ENCODE results near the gene RAD50.

The RAD50 gene

GRCh38 chr5:132635873-132636272 is 79.1 kb downstream of the RAD50 start:
- peaks cover 66% of the 10 kb centered on the region for H3K4me1 Mint-ChIP-seq
- H3K9me3 Mint-ChIP-seq, result no peaks in the 10 kb centered on the region
- H3K27ac Mint-ChIP-seq, result peak overlapping the region; percentile 80
- peaks cover 44% of the 10 kb centered on the region for H3K36me3 Mint-ChIP-seq (ENCODE audit: low read depth)
- DNase-seq (no peak), ATAC-seq (peak; percentile 79)
- peak overlapping the region; percentile 10 for H3K4me3 Mint-ChIP-seq
- no peaks in the 10 kb centered on the region for H3K27me3 Mint-ChIP-seq

- no peaks in the 10 kb centered on the region for H3K27me3 Mint-ChIP-seq
- H3K27ac Mint-ChIP-seq, result no peak overlapping the region
- ATAC-seq, result no peak
- H3K4me3 Mint-ChIP-seq, result no peak overlapping the region
- no peak for DNase-seq
- no peaks in the 10 kb centered on the region for H3K9me3 Mint-ChIP-seq
- H3K4me1 Mint-ChIP-seq, result peaks cover 75% of the 10 kb centered on the region
- peaks cover 46% of the 10 kb centered on the region for H3K36me3 Mint-ChIP-seq (ENCODE audit: low read depth)
These were observed 80.5 kb downstream of the RAD50 start for GRCh38 chr5:132637241-132637640.

- Mint-ChIP-seq H3K36me3 (ENCODE audit: low read depth) (peaks cover 54% of the 10 kb centered on the region), H3K27me3 (no peaks in the 10 kb centered on the region), H3K4me1 (peaks cover 83% of the 10 kb centered on the region), H3K4me3 (no peak overlapping the region), H3K9me3 (no peaks in the 10 kb centered on the region), H3K27ac (peak overlapping the region; percentile 80)
- ATAC-seq (peak; percentile 64), DNase-seq (peak; percentile 26)
These were observed 82.9 kb downstream of the RAD50 start for GRCh38 chr5:132639706-132640130.

- H3K27ac Mint-ChIP-seq, result peak overlapping the region; percentile 80
- H3K4me3 Mint-ChIP-seq, result no peak overlapping the region
- H3K27me3 Mint-ChIP-seq, result no peaks in the 10 kb centered on the region
- DNase-seq (no peak), ATAC-seq (no peak)
- peaks cover 75% of the 10 kb centered on the region for H3K4me1 Mint-ChIP-seq
- peaks cover 55% of the 10 kb centered on the region for H3K36me3 Mint-ChIP-seq (ENCODE audit: low read depth)
- no peaks in the 10 kb centered on the region for H3K9me3 Mint-ChIP-seq
These were observed 83.8 kb downstream of the RAD50 start for GRCh38 chr5:132640613-132641012.

- H3K4me3 Mint-ChIP-seq, result no peak overlapping the region
- H3K27ac Mint-ChIP-seq, result peak overlapping the region; percentile 80
- ATAC-seq (peak; percentile 83), DNase-seq (peak; percentile 34)
- no peaks in the 10 kb centered on the region for H3K27me3 Mint-ChIP-seq
- peaks cover 56% of the 10 kb centered on the region for H3K36me3 Mint-ChIP-seq (ENCODE audit: low read depth)
- H3K4me1 Mint-ChIP-seq, result peaks cover 68% of the 10 kb centered on the region
- H3K9me3 Mint-ChIP-seq, result no peaks in the 10 kb centered on the region
These were observed 84.5 kb downstream of the RAD50 start for GRCh38 chr5:132641241-132641723.

- ATAC-seq (peak; percentile 26), DNase-seq (no peak)
- H3K4me3 Mint-ChIP-seq, result no peak overlapping the region
- no peaks in the 10 kb centered on the region for H3K9me3 Mint-ChIP-seq
- H3K36me3 Mint-ChIP-seq (ENCODE audit: low read depth), result peaks cover 57% of the 10 kb centered on the region
- H3K27me3 Mint-ChIP-seq, result no peaks in the 10 kb centered on the region
- H3K27ac Mint-ChIP-seq, result peak overlapping the region; percentile 80
- H3K4me1 Mint-ChIP-seq, result peaks cover 63% of the 10 kb centered on the region
These were observed 85.1 kb downstream of the RAD50 start for GRCh38 chr5:132641841-132642240.

GRCh38 chr5:132644177-132644576 is 87.4 kb downstream of the RAD50 start:
- no peak overlapping the region for H3K4me3 Mint-ChIP-seq
- H3K27me3 Mint-ChIP-seq, result peaks cover 4% of the 10 kb centered on the region
- peaks cover 10% of the 10 kb centered on the region for H3K9me3 Mint-ChIP-seq
- no peak overlapping the region for H3K27ac Mint-ChIP-seq
- H3K4me1 Mint-ChIP-seq, result peaks cover 42% of the 10 kb centered on the region
- ATAC-seq (no peak), DNase-seq (no peak)
- peaks cover 40% of the 10 kb centered on the region for H3K36me3 Mint-ChIP-seq (ENCODE audit: low read depth)

GRCh38 chr5:132646583-132647266 is 89.9 kb downstream of the RAD50 start:
- Mint-ChIP-seq H3K4me1 (peaks cover 22% of the 10 kb centered on the region), H3K36me3 (ENCODE audit: low read depth) (peaks cover 30% of the 10 kb centered on the region), H3K4me3 (no peak overlapping the region), H3K27ac (no peak overlapping the region), H3K9me3 (peaks cover 18% of the 10 kb centered on the region), H3K27me3 (peaks cover 5% of the 10 kb centered on the region)
- ATAC-seq (no peak), DNase-seq (no peak)

GRCh38 chr5:132647473-132647872 is 90.7 kb downstream of the RAD50 start:
- Mint-ChIP-seq H3K4me1 (peaks cover 15% of the 10 kb centered on the region), H3K9me3 (peaks cover 23% of the 10 kb centered on the region), H3K36me3 (ENCODE audit: low read depth) (peaks cover 24% of the 10 kb centered on the region), H3K27ac (no peak overlapping the region), H3K27me3 (peaks cover 9% of the 10 kb centered on the region), H3K4me3 (no peak overlapping the region)
- no peak for DNase-seq
- no peak for ATAC-seq

- Mint-ChIP-seq H3K27ac (no peak overlapping the region), H3K36me3 (ENCODE audit: low read depth) (peaks cover 16% of the 10 kb centered on the region), H3K27me3 (peaks cover 10% of the 10 kb centered on the region), H3K9me3 (peaks cover 23% of the 10 kb centered on the region), H3K4me3 (no peak overlapping the region), H3K4me1 (peaks cover 6% of the 10 kb centered on the region)
- ATAC-seq (no peak), DNase-seq (no peak)
These were observed 91.6 kb downstream of the RAD50 start for GRCh38 chr5:132648355-132648754.

GRCh38 chr5:132651838-132652469 is 95.2 kb downstream of the RAD50 start:
- H3K27me3 Mint-ChIP-seq, result peaks cover 38% of the 10 kb centered on the region

GRCh38 chr5:132653716-132654115 is 96.9 kb downstream of the RAD50 start:
- Mint-ChIP-seq H3K27ac (no peak overlapping the region), H3K36me3 (ENCODE audit: low read depth) (peaks cover 1% of the 10 kb centered on the region), H3K4me3 (no peak overlapping the region), H3K9me3 (peaks cover 14% of the 10 kb centered on the region), H3K4me1 (peaks cover 28% of the 10 kb centered on the region), H3K27me3 (peaks cover 43% of the 10 kb centered on the region)
- ATAC-seq (no peak), DNase-seq (no peak)

More at GRCh38 chr5:132651838-132652469, 95.2 kb downstream of the RAD50 start:
- H3K9me3 Mint-ChIP-seq, result peaks cover 23% of the 10 kb centered on the region
- H3K4me3 Mint-ChIP-seq, result no peak overlapping the region
- peaks cover 1% of the 10 kb centered on the region for H3K36me3 Mint-ChIP-seq (ENCODE audit: low read depth)
- DNase-seq, result no peak
- H3K4me1 Mint-ChIP-seq, result peaks cover 12% of the 10 kb centered on the region
- no peak for ATAC-seq
- no peak overlapping the region for H3K27ac Mint-ChIP-seq

- ATAC-seq (peak; percentile 52), DNase-seq (peak; percentile 71)
- peaks cover 42% of the 10 kb centered on the region for H3K27me3 Mint-ChIP-seq
- peak overlapping the region; percentile 45 for H3K4me3 Mint-ChIP-seq
- H3K27ac Mint-ChIP-seq, result no peak overlapping the region
- H3K36me3 Mint-ChIP-seq (ENCODE audit: low read depth), result no peaks in the 10 kb centered on the region
- H3K4me1 Mint-ChIP-seq, result peaks cover 42% of the 10 kb centered on the region
- peaks cover 8% of the 10 kb centered on the region for H3K9me3 Mint-ChIP-seq
These were observed 99.3 kb downstream of the RAD50 start for GRCh38 chr5:132655821-132656773.

- peaks cover 4% of the 10 kb centered on the region for H3K9me3 Mint-ChIP-seq
- H3K4me1 Mint-ChIP-seq, result peaks cover 46% of the 10 kb centered on the region
- peaks cover 40% of the 10 kb centered on the region for H3K27me3 Mint-ChIP-seq
- H3K27ac Mint-ChIP-seq, result no peak overlapping the region
- no peaks in the 10 kb centered on the region for H3K36me3 Mint-ChIP-seq (ENCODE audit: low read depth)
- ATAC-seq, result peak; percentile 35
- peak; percentile 19 for DNase-seq
- H3K4me3 Mint-ChIP-seq, result peak overlapping the region; percentile 45
These were observed 100.1 kb downstream of the RAD50 start for GRCh38 chr5:132656774-132657355.

Measured in activated naive CD8-positive, alpha-beta T cell treated with anti-CD3 and anti-CD28 coated beads, Interleukin-2, amount 50 U/mL, for 24 hours (primary cell).